ENCODE data around the gene PCOLCE2.

GRCh38 chr3:142857056-142857455, 31.8 kb downstream of the PCOLCE2 start:
- TF ChIP-seq, protein P1, sequence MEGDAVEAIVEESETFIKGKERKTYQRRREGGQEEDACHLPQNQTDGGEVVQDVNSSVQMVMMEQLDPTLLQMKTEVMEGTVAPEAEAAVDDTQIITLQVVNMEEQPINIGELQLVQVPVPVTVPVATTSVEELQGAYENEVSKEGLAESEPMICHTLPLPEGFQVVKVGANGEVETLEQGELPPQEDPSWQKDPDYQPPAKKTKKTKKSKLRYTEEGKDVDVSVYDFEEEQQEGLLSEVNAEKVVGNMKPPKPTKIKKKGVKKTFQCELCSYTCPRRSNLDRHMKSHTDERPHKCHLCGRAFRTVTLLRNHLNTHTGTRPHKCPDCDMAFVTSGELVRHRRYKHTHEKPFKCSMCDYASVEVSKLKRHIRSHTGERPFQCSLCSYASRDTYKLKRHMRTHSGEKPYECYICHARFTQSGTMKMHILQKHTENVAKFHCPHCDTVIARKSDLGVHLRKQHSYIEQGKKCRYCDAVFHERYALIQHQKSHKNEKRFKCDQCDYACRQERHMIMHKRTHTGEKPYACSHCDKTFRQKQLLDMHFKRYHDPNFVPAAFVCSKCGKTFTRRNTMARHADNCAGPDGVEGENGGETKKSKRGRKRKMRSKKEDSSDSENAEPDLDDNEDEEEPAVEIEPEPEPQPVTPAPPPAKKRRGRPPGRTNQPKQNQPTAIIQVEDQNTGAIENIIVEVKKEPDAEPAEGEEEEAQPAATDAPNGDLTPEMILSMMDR (IDR thresholded peaks at IDR 0.05), result peak in 3 of 6 experiments; percentile 17 to 25 (median 20)
- no peak for TF ChIP-seq POLR2A (IDR thresholded peaks at IDR 0.05)
